Superior temporal gyrus (tissue), 1 donor: ENCODE measurements around the gene IKZF1.

ENCODE experiments used
- DNase-seq: peaks from one replicate; pipeline ENCODE4 v3.0.0-alpha.2; 2016; ENCODE audit errors: extremely low spot score

The IKZF1 gene

DNA sequence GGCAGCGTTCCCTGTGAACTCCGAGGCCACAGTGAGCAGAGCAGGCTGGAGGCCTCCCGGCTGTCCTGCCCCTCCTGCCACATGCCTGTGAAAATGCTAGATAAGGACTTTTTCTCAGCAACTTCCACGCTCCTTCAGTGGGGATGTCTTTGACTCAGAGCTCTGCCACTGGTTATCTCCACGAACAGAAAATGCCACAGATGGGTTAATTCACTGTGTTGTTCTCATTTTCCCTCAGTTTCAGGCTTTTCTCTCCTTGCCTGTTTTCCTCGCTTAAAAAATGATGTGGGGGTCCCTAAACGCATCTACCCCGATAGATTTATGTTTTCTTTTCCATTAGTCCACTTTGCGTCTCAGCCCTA lies 51.3 kb downstream of the IKZF1 start:
- no peak for DNase-seq

DNA sequence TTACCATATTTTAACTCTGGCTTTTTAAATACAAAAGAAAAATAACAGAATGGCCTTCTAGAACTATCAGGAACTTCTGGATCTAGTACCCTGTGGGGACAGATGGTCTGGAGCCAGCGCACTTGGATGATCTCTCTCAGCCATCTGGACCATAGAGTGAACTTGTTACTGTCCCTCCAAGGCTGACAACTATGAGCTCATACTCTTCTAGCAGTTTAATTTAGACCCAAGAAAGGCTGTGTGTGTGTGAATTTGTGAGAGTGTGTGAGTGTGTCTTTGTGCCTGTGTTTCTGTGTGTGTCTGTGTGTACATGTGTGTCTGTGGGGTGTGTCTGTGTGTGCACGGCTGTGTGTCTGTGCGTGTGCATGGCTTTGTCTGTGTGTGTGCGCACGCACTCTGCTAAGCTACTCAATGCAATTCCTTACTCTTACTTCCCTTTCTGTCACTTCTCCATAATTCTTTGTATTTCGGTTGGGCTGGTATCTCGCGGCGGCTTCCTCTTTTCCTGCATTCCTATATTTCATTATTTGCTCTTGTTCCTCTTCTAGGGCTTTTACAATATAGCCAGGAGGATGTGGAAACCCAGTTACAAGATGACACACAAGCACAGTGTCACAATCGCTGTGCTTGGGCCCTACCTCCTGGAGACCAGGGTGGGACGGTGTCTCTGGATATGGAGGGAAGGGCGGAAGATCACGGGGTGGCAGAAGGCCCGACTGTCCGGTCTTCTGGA lies 51.9 kb downstream of the IKZF1 start:
- peak; percentile 19 for DNase-seq

- no peak for DNase-seq
Observed at GRCh38 chr7:50356945-50357268, 52.4 kb downstream of the IKZF1 start.

DNA sequence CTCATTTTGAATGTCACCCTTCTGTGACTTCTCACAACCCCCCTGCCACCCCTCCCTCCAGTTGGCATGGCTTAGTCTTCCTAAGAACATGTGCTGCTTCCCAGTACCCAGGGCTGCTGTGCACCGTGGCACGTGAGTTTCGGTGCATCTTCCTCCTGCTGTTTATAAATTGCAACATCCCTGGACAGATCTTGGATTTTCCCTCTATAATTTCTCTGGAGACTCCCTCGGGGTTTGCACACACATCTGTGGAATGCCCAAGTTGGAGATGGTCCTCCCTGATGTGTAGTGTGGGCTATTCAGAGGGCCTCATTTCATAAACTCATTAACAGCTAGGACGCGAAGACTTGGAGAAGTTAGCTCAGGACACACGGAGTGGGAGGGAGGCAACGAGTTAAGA lies 52.9 kb downstream of the IKZF1 start:
- no peak for DNase-seq

GRCh38 chr7:50358041-50358705 lies 53.7 kb downstream of the IKZF1 start:
- no peak for DNase-seq

DNA sequence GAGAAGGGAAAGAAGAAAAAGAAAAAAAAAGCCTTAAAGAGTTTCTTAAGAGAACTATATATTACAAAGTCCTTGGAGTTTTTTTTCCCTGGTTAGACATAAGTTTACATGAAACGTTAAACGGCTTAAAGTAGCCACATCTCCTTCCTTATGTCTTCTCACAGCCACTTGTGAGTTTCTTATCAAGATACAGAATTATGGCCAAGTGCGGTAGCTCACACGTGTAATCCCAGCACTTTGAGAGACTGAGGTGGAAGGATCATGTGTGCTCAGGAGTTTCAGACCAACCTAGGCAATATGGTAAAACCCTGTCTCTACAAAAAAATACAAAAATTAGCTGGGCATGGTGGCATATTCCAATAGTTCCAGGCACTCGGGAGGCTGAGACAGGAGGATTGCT lies 54.3 kb downstream of the IKZF1 start:
- DNase-seq: no peak

GRCh38 chr7:50359258-50359994 lies 54.9 kb downstream of the IKZF1 start:
- DNase-seq: no peak

DNA sequence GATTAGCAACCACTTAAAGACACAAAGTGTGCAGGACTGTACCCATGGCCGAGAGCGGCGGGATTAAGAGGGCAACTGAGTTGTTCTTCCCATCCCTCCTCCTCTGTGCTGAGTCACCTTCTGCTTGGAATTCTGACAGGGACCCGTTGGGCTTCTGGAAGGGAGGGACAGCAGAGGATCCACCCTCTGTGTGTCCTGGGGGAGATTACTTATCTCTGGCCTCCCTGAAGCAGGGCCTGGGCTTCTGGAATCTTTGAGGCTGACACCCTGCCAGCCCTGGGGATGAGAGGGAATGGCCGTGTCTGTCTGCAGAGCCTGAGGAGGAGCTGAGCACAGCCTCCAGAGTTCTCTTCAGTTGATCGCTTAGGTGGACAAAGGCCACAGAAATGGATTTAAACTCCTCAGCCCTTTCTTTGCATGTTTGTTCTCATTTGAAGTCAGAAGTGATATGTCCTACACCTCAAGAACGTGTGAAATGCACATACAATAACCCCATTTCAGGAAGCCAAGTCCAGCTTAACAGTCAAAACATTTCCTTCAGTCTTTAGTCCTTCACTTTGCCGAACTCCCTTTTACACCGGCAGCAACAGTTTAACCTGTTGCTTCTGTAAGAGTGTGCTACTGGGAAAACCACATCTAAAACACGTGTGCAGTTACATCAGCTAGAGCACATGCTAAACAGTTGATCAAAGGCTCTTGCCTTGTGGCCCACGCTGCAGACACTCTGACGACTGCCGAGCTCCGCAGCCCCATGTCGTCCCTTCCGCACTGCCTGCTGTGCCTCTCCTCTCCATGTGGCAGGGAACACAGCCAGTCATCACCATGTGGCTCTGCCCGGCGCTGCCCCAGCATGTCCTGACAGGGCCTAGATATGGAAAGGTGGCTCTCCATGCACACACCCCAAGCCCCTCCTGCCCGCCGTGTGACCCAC lies 55.7 kb downstream of the IKZF1 start:
- no peak for DNase-seq

GRCh38 chr7:50362142-50362541 lies 57.6 kb downstream of the IKZF1 start:
- DNase-seq: no peak

DNA sequence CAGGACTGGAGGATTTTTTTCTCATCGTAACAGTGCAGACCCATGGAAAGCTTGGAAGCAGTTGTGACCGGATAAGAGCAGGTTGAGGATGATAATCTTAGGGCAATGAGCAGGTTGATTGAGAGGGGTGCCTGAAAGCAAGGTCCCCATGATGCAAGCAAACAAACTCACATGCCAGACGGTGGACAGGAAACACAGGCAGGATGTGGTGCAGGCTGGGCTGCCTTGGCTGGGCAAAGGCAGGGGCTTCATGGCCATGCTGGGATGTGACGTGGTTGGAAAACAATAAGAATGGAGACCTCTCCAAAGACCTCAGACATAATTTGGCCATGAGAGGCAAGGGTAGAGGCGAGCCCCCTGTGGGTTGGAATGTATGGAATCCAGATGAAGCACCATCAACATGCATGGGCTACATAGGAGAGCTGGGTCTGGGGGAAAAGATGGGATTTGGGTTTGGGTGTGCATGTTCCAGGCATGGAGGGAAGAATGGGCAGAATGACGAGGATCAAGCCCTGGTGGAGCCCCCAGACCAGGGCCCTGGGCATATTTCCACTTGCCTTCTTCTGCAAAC lies 58.3 kb downstream of the IKZF1 start:
- DNase-seq: no peak

DNA sequence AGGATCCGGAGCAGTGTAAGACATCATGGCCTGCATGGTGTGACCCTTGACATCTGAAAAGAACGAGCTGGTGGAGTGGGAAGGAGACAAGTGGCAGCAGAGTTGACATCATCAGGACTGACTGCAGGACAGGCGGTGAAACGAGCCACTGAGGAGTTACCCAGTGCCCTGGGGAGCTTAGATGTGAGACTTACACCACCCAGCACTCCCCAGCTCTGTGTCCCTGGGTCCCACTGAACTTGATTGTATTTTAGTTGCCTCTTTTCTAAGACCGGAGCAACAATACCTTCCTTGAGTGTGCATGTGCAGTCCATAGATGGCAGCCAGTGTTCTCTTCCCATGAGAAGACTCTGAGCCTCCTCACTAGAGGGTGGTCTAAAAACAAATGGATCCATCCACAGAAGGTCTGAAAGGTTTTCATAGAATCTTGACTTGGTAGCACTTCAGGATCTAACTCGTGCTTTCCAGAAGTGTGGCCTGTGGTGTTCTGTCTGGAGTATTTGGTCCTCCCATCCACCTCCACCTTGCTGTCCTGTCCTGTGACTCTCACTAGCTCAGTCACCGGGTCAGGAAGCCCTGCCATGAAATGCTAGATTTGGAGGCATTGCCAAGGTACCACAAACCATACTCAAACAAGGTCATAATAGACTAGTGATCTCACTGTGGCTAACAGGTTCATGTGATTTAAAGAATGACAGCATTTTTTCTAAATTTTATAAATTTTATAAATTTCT lies 59.0 kb downstream of the IKZF1 start:
- no peak for DNase-seq

GRCh38 chr7:50364645-50365044 lies 60.1 kb downstream of the IKZF1 start:
- no peak for DNase-seq

DNA sequence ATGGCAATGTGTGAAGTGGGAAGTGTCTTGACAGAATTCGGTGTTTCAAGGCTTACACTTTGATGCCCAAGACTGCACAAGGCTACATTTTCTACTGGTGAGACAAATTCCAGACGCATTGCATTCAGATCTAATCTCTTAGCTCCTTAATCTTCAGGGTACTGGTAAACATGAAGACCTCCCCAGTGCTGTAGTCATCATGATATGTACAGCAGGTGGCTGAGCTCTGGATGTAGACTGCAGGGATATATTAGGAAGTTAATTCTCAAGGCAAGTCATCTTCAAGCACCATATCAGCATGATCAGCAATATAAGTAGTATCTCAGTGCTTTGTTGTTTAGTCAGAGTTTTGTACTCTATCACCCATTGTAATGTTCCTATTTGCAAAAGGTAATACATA lies 61.8 kb downstream of the IKZF1 start:
- DNase-seq: no peak

- no peak for DNase-seq
Observed at GRCh38 chr7:50367100-50367499, 62.6 kb downstream of the IKZF1 start.

DNA sequence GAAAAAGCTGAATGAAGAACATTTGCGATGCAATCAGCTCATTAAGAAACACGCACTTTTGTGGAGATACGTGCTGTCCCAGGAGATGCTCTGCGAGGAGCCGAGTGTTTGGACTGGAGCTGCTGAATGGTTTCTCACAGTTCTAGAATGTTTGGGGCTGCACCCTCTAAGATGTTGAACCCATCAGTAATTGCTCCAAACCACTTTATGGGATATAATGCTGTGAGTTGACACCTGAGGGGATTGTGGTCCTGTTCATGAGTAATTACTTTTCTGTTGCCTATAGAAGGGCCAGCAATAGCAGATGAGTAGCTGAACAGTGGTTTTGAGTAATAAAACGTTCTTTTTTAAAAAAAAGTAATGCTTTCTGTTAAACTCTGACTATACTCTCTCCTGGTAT lies 63.1 kb downstream of the IKZF1 start:
- DNase-seq: no peak

DNA sequence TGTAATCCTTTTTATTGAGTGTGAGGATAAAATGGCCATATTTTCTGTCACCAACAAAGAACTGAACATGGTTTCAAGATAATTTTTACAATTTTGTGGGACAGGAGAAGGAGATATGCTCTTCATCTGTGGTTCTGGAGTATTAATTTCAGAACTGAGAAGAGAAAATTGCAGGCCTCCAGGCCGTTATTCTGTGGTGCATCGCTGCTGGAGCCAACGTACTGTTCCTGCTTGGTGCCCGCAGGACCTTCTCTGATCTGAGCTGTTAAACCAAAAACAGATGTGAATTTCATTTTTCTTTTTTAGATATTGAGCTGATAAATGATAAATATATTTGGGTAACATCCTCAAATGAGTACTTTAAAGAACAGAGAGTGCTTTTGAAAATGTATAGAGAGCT lies 63.9 kb downstream of the IKZF1 start:
- DNase-seq: no peak

DNA sequence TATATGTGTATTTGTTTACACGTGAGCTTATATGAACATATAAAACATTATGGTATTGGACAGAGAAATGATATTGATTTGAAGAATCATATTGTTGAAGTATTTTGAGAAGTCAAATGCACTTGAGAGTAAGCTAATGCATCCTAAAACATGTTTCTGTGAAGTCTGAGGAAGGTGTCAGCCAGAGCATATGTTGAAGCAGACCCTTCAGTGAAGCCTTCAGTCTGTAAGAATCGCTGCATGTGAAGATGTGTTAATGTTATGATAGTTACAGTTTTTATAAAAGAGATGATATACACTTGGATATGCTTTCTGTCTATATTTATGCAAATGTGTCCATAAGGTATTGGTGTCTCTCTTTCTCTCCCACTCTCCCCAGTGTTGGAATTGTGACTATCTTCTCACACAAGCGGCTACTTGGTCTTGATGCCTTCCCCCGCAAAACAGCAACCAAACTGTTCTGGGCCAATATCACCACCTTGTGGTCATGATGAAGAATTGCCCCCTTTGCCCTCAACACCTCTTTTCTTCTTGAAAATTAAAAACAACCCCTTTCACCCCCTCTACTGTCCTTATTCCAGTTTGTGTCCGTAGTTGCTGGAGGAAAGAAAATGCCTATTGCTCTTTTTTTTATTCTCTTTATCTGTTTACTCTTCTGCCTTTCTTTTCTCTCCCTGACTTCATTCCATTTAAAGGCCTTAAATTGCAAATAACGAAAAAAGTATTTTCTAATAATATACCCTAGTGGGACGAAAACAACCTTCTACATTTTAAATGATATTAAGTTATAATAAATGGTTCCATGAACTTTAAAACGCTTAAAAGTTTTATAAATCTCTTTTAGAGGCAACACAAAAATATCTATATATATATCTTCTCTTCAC lies 64.9 kb downstream of the IKZF1 start:
- DNase-seq: no peak

GRCh38 chr7:50370884-50371283 lies 66.4 kb downstream of the IKZF1 start:
- no peak for DNase-seq

DNA sequence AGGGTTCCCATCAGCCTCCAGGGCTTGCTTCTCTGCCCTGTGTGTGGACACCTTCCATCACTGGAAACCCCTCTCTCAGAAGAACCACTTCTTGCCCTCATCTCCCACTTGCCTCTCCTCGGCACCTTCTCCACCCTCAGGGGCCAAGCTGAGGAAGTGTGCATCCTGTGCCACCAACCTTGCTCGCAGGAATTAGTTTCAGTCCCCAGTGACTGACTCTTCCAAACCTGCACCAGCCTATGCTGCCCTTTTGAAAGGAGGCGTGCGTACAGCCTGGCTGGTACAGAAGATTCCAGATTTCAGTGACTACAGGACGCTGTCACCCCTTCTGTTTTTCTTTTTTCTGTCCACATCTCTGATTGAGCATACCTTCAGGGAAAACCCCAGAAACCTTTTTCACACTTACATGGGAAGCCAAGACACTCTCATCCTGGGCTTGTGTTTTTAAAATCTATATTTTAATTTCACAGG lies 67.1 kb downstream of the IKZF1 start:
- DNase-seq: no peak

DNA sequence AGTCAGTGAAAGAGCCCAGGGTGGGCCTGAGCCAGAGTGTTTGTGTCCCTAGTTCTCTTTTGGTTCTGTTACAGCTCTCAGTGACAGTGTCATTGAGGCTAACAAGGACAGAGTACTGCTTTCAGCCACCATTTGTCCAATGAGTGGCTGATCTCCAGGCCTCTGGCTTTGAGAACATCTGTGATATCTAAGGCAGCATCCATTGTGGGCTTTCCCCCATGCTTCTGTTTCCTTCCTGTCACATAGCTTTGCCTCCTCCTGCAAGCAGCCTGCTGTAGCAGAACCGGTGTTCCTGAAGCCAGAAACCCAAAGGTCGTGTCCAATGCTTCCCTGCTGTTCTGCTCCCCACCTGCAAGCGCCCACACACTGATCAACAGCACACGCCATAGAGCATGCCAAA lies 68.4 kb downstream of the IKZF1 start:
- no peak for DNase-seq
